Measurements from ENCODE around the gene VPS8. TPM values are rescaled to one million over a fixed set of nuclear protein-coding genes. Genes with fewer than 3 reads are reported as not detected.

VPS8 gene
- total RNA-seq, 1 experiment from 2014 or later, result 37.6 TPM

GRCh38 chr3:185049710-185050109, 237.7 kb downstream of the VPS8 start:
- no TSS peak for BruUV-seq (replicated peaks)
- Histone ChIP-seq H3K79me2 (ENCODE audit: insufficient read depth, low read length) (no peaks in the 10 kb centered on the region), H2AFZ (ENCODE audit: low read depth, low read length, poor library complexity, severe bottlenecking) (no peak overlapping the region), H3K9me3 (ENCODE audit: control insufficient read depth in 1 of 2, insufficient read depth in 1 of 2, low read depth in 1 of 2, low read length in 2 of 2) (no peaks in the 10 kb centered on the region), H3K36me3 (ENCODE audit: control insufficient read depth in 1 of 2, insufficient read depth in 2 of 2, low read length in 2 of 2) (0 out of 4 replicates have a peak, but pooled peaks cover 0 to 2% of the 10 kb centered on the region in 2 experiments), H4K20me1 (ENCODE audit: insufficient read depth) (no peaks in the 10 kb centered on the region), H3K9me2 (ENCODE audit: insufficient read depth) (no peaks in the 10 kb centered on the region), H3K27ac (ENCODE audit: low read depth, low read length) (no peak overlapping the region), H3K4me1 (ENCODE audit: control insufficient read depth in 1 of 2, insufficient read depth in 2 of 2, low read length in 2 of 2) (no peaks in the 10 kb centered on the region), H3K4me3 (replicated peaks in 1 of 2; ENCODE audit: low read depth in 1 of 2, low read length in 2 of 2) (no peak overlapping the region), H3K27me3 (ENCODE audit: insufficient read depth, low read length) (no peaks in the 10 kb centered on the region), H3K9ac (ENCODE audit: low read length) (no peak overlapping the region), H3K4me2 (ENCODE audit: low read length) (no peak overlapping the region)
- intact Hi-C loops (cut with micrococcal nuclease), result no loop called here
- no peak for DNase-seq (ENCODE audit: low read depth, low spot score)
- POLR2A ChIA-PET, result no interaction called here
- CTCF ChIA-PET, result no interaction called here
- RAD21 ChIA-PET (ENCODE audit: low non-redundant PET in 1 of 2, low total read pairs in 2 of 2, uncharacterized antibody in 2 of 2, unreplicated experiment in 2 of 2), result no interaction called here
- TF ChIP-seq TCF7L2 (IDR thresholded peaks at IDR 0.05; ENCODE audit: borderline replicate concordance, extremely low read depth, insufficient read depth, insufficient read length), result no peak
- TF ChIP-seq FOSL1 (IDR thresholded peaks at IDR 0.05; ENCODE audit: low read depth), result no peak
- TF ChIP-seq POLR2A (IDR thresholded peaks at IDR 0.05; ENCODE audit: borderline replicate concordance, extremely low read depth, insufficient read depth, insufficient read length), result no peak
- TF ChIP-seq SP1 (IDR thresholded peaks at IDR 0.05; ENCODE audit: low read depth), result no peak
- no peak for TF ChIP-seq CBX3 (IDR thresholded peaks at IDR 0.05; ENCODE audit: low read depth)
- no peak for TF ChIP-seq SRF (IDR thresholded peaks at IDR 0.05; ENCODE audit: low read depth)
- TF ChIP-seq ZBTB33 (IDR thresholded peaks at IDR 0.05; ENCODE audit: extremely low read depth, insufficient replicate concordance, low read length), result no peak
- TF ChIP-seq SIN3A (IDR thresholded peaks at IDR 0.05; ENCODE audit: low read depth), result no peak
- TF ChIP-seq JUND (IDR thresholded peaks at IDR 0.05), result no peak
- no peak for TF ChIP-seq MAX (IDR thresholded peaks at IDR 0.05)
- ATAC-seq, result no peak

- H3K4me3 ChIP-seq (replicated peaks in 1 of 2; ENCODE audit: low read depth in 1 of 2, low read length in 2 of 2), result no peak overlapping the region
- ChIA-PET RAD21 (ENCODE audit: low non-redundant PET in 1 of 2, low total read pairs in 2 of 2, uncharacterized antibody in 2 of 2, unreplicated experiment in 2 of 2) (no interaction called here), CTCF (no interaction called here), POLR2A (no interaction called here)
- intact Hi-C loops (cut with micrococcal nuclease), result no loop called here
- no TSS peak for BruUV-seq (replicated peaks)
- DNase-seq (ENCODE audit: low read depth, low spot score) (no peak), ATAC-seq (no peak)
- H3K9me3 ChIP-seq (ENCODE audit: control insufficient read depth in 1 of 2, insufficient read depth in 1 of 2, low read depth in 1 of 2, low read length in 2 of 2), result no peaks in the 10 kb centered on the region
- H3K4me2 ChIP-seq (ENCODE audit: low read length), result no peak overlapping the region
- no peaks in the 10 kb centered on the region for H3K9me2 ChIP-seq (ENCODE audit: insufficient read depth)
- no peak overlapping the region for H3K27ac ChIP-seq (ENCODE audit: low read depth, low read length)
- no peaks in the 10 kb centered on the region for H4K20me1 ChIP-seq (ENCODE audit: insufficient read depth)
- H3K79me2 ChIP-seq (ENCODE audit: insufficient read depth, low read length), result no peaks in the 10 kb centered on the region
- 0 out of 4 replicates have a peak, but pooled peaks cover 0 to 2% of the 10 kb centered on the region in 2 experiments for H3K36me3 ChIP-seq (ENCODE audit: control insufficient read depth in 1 of 2, insufficient read depth in 2 of 2, low read length in 2 of 2)
- no peak overlapping the region for H3K9ac ChIP-seq (ENCODE audit: low read length)
- no peak overlapping the region for H2AFZ ChIP-seq (ENCODE audit: low read depth, low read length, poor library complexity, severe bottlenecking)
- H3K4me1 ChIP-seq (ENCODE audit: control insufficient read depth in 1 of 2, insufficient read depth in 2 of 2, low read length in 2 of 2), result no peaks in the 10 kb centered on the region
- no peaks in the 10 kb centered on the region for H3K27me3 ChIP-seq (ENCODE audit: insufficient read depth, low read length)
- TF ChIP-seq YY1 (IDR thresholded peaks at IDR 0.05; ENCODE audit: extremely low read depth, insufficient replicate concordance, low read depth, low read length) (no peak), ZBTB33 (IDR thresholded peaks at IDR 0.05; ENCODE audit: extremely low read depth, insufficient replicate concordance, low read length) (no peak), CEBPB (IDR thresholded peaks at IDR 0.05; ENCODE audit: low read depth) (no peak), ZNF274 (IDR thresholded peaks at IDR 0.05; ENCODE audit: low read depth, low read length) (no peak), MAX (IDR thresholded peaks at IDR 0.05) (no peak), RAD21 (IDR thresholded peaks at IDR 0.05; ENCODE audit: low read depth) (no peak), SRF (IDR thresholded peaks at IDR 0.05; ENCODE audit: low read depth) (no peak), EZH2 (IDR thresholded peaks at IDR 0.05) (no peak), EGR1 (IDR thresholded peaks at IDR 0.05; ENCODE audit: low read depth) (no peak), FOSL1 (IDR thresholded peaks at IDR 0.05; ENCODE audit: low read depth) (no peak), SIN3A (IDR thresholded peaks at IDR 0.05; ENCODE audit: low read depth) (no peak), TCF7L2 (IDR thresholded peaks at IDR 0.05; ENCODE audit: borderline replicate concordance, extremely low read depth, insufficient read depth, insufficient read length) (no peak)
These were observed 239.8 kb downstream of the VPS8 start for GRCh38 chr3:185051801-185052200.

Measured in HCT116 (cell line).